Stimulated activated naive B cell treated with anti-CD40 and anti-IgM and Interleukin-4, amounts not matched to agents 10 μg/mL and 1 μg/mL and 100 μg/mL, for 72 hours (primary cell): ENCODE results near the gene EDDM13.

Source experiments
- ATAC-seq, 2 donors: fragments of 150-1000 bp; cut with Tn5 transposase; replicated peaks; 2 replicates each; pipeline ENCODE4 v1.10.0; 2021; ENCODE audit warnings: moderate library complexity in 1 of 2
- DNase-seq: peaks from one replicate; pipeline ENCODE4 v3.0.0; 2021
- H3K27ac Mint-ChIP-seq: one replicate; pipeline ENCODE4 v1.8.0; 2022; ENCODE audit warnings: mild to moderate bottlenecking, mixed read lengths
- H3K27me3 Mint-ChIP-seq, 2 donors: one replicate each; pipeline ENCODE4 v1.8.0; 2022; ENCODE audit warnings: mixed read lengths in 2 of 2
- H3K36me3 Mint-ChIP-seq, 2 donors: one replicate each; pipeline ENCODE4 v1.8.0; 2022; ENCODE audit warnings: mixed read lengths in 2 of 2, mild to moderate bottlenecking in 1 of 2
- H3K4me1 Mint-ChIP-seq, 2 donors: one replicate each; pipeline ENCODE4 v1.8.0; 2022; ENCODE audit warnings: mixed read lengths in 2 of 2, mild to moderate bottlenecking in 1 of 2
- H3K4me3 Mint-ChIP-seq, 2 donors: one replicate each; pipeline ENCODE4 v1.8.0; 2022; ENCODE audit warnings: mild to moderate bottlenecking in 2 of 2, mixed read lengths in 2 of 2, moderate library complexity in 1 of 2
- H3K9me3 Mint-ChIP-seq, 2 donors: one replicate each; pipeline ENCODE4 v1.8.0; 2022; ENCODE audit warnings: mixed read lengths in 2 of 2, mild to moderate bottlenecking in 1 of 2

EDDM13 gene

DNA sequence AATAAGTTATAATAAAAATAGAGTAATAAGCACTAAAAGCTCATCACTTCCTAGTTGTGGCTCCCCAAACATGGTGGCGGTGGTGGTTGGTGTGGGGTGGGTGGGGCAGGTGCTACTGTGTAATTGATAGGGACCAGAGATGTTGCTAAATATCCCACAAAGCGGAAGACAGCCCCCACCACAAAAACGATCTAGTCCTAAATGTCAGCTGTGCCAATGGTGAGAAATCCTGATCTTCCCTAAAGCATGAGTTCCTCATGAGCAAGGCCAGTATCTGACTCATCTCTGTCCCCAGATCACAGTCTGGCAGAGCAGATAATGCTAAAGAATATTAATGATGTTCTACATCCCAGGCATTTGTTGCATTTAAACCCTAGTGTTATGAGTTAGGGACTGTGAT is 1.9 kb upstream of the EDDM13 start:
- no peak overlapping the region for H3K4me3 Mint-ChIP-seq
- H3K36me3 Mint-ChIP-seq, result peaks cover 10 to 19% of the 10 kb centered on the region in 2 donors
- no peaks in the 10 kb centered on the region for H3K27me3 Mint-ChIP-seq
- ATAC-seq, result no peak
- H3K27ac Mint-ChIP-seq, result no peak overlapping the region
- no peaks in the 10 kb centered on the region for H3K4me1 Mint-ChIP-seq
- no peaks in the 10 kb centered on the region for H3K9me3 Mint-ChIP-seq
- DNase-seq, result no peak

DNA sequence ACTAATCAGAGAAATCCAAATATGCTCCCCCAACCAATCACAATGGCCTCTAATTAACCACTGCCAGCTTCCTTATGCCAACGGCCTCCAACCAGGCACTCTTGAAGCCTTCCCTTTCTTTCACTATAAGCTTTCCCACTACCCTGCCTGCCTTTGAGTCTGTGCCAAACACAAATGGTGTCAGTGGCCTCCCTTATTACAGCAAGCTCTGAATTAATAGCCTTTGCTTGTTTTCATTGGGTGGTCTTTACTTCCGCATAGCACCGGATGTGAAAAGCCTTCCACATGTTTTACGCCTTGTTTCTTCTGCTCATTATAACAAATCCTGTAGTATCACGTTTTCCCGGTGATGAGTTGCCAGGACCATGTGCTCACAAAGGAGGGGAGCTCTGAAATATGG is 1.4 kb upstream of the EDDM13 start:
- Mint-ChIP-seq H3K27me3 (no peaks in the 10 kb centered on the region), H3K27ac (no peak overlapping the region)

DNA sequence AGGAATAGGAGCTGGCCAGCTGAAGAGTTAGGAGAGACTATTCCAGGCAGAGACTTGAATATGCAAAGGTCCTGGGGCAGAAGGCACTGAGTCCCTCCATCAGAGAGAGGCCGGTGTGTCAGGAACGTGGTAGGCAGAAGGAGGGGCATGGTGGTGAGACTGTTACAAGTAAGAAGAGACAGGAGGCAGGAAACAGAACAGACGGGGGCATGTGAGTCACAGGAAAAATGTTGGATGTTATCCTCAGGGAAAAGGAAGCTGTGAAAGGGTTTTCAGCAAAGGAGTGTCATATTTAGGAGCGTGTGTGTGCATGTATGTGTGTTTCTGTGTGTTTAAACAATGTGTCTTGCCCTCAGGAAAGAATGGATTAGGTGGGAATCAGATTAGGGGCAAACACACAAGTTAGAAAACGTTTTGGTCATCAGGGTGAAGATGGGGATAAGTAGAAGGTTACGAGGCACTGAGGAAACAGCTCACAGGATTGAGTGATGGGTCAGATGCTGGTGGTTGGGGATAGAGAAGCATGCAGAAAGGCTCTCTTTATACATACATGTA is 1.1 kb downstream of the EDDM13 start:
- H3K27ac Mint-ChIP-seq, result no peak overlapping the region
- H3K4me3 Mint-ChIP-seq, result no peak overlapping the region
- no peaks in the 10 kb centered on the region for H3K27me3 Mint-ChIP-seq
- ATAC-seq (no peak), DNase-seq (no peak)
- no peaks in the 10 kb centered on the region for H3K4me1 Mint-ChIP-seq
- H3K36me3 Mint-ChIP-seq, result peaks cover 18 to 33% of the 10 kb centered on the region in 2 donors
- no peaks in the 10 kb centered on the region for H3K9me3 Mint-ChIP-seq

More for the DNA sequence above, 1.4 kb upstream of the EDDM13 start:
- H3K9me3 Mint-ChIP-seq, result no peaks in the 10 kb centered on the region
- no peaks in the 10 kb centered on the region for H3K4me1 Mint-ChIP-seq
- DNase-seq (no peak), ATAC-seq (no peak)
- peaks cover 10 to 21% of the 10 kb centered on the region in 2 donors for H3K36me3 Mint-ChIP-seq
- no peak overlapping the region for H3K4me3 Mint-ChIP-seq

DNA sequence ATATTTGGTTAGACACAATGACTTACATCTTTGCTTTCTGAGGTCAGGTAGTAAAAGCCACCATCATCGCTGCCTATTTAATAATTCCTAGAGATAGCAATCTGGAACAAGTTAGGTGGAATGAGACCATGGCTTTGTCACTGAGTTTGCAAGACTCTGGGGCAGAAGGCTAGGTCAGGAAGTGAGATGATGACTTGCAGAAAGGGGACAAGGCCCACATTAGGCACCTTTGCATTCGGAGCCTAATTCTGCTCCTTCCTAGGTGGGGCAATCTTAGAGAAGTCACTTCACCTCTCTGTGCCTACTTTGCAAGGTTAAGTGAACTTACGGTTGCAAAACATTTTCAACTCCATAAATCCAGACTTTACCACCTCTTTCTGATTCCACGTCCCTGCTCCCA is 10.3 kb downstream of the EDDM13 start:
- H3K27me3 Mint-ChIP-seq, result no peaks in the 10 kb centered on the region
- no peaks in the 10 kb centered on the region for H3K4me1 Mint-ChIP-seq
- ATAC-seq (no peak), DNase-seq (no peak)
- H3K27ac Mint-ChIP-seq, result no peak overlapping the region
- H3K36me3 Mint-ChIP-seq, result peaks cover 7 to 22% of the 10 kb centered on the region in 2 donors
- no peak overlapping the region for H3K4me3 Mint-ChIP-seq
- H3K9me3 Mint-ChIP-seq, result no peaks in the 10 kb centered on the region

DNA sequence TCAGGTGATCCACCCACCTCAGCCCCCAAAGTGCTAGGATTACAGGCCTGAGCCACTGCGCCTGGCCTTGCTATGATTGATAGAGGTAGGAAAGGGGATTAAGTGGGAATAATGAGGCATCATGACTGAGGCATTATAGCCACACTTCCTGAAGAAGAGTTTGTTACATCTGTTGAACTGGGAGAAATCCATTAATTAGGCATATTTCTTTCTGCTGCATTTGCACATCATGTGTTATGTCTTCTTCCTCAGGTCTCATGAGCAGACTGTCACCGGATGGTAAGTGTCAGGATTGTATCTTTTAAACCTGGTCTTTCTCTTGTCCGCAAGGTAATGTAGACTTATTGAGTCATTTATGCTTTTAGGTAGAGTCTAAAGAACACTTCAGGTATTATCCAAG is 12.2 kb downstream of the EDDM13 start:
- Mint-ChIP-seq H3K36me3 (peaks cover 16 to 26% of the 10 kb centered on the region in 2 donors), H3K27ac (no peak overlapping the region), H3K4me1 (peaks cover 0 to 1% of the 10 kb centered on the region in 2 donors), H3K9me3 (no peaks in the 10 kb centered on the region), H3K27me3 (no peaks in the 10 kb centered on the region), H3K4me3 (no peak overlapping the region)
- ATAC-seq (no peak), DNase-seq (no peak)

DNA sequence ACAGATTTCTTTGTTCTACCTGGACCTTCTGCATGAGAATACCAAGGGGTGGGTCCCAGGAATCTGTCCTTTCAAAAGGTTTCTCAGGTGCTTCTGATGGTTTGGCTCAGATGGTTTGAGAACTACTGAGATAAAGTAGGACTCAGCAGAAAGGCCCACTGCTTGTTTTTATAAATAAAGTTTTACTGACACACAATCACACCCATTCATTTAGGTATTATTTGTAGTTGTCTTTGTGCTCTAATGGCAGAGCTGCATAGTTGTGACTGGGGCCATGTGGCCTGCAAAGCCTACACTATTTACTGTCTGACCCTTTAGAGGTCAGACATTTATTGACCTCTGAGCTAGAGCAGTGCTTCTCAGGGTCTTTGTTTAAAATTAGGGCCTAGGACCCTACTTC is 17.6 kb downstream of the EDDM13 start:
- peaks cover 31 to 53% of the 10 kb centered on the region in 2 donors for H3K36me3 Mint-ChIP-seq
- H3K4me3 Mint-ChIP-seq, result no peak overlapping the region
- no peak overlapping the region for H3K27ac Mint-ChIP-seq

DNA sequence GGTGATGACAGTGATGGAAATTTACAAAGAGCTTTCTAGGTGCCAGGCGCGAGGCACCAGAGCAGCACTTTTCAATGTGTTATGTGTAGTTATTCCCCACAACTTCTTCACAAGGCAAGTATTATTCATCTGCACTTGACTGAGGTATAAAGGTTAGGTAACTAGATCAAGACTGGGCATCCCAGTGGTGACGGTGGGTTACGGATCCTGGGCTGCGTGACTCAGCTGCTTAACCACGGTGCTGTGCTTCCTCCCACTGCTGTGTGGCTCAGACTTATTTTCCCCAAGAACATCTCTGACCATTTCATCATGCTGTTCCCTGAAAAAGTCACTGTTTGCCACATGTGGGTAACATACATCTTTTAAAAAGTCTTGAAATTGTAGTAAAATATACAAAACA is 19.3 kb downstream of the EDDM13 start:
- ATAC-seq, result no peak
- DNase-seq, result no peak
- Mint-ChIP-seq H3K4me1 (peaks cover 0 to 1% of the 10 kb centered on the region in 2 donors), H3K27me3 (no peaks in the 10 kb centered on the region), H3K9me3 (no peaks in the 10 kb centered on the region), H3K4me3 (no peak overlapping the region), H3K27ac (no peak overlapping the region), H3K36me3 (peaks cover 44 to 69% of the 10 kb centered on the region in 2 donors)

More for the DNA sequence above, 17.6 kb downstream of the EDDM13 start:
- no peaks in the 10 kb centered on the region for H3K9me3 Mint-ChIP-seq
- H3K4me1 Mint-ChIP-seq, result peaks cover 0 to 1% of the 10 kb centered on the region in 2 donors
- ATAC-seq (no peak), DNase-seq (no peak)
- no peaks in the 10 kb centered on the region for H3K27me3 Mint-ChIP-seq

DNA sequence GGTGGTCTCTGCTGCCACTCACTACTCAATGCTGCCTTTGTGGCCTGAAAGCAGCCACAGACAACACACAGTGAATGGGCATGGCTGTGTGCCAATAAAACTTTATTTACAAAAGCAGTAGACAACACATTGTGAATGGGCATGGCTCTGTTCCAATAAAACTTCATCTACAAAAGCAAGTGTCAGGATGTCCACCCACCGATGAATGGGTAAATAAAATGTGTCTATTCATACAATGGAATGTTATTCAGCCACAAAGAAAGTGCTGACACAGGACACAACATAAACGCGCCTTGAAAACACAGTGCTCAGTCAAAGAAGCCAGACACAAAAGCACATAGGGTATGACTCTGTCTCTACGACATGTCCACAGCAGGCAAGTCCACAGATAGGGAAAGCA is 22.0 kb downstream of the EDDM13 start:
- H3K4me1 Mint-ChIP-seq, result no peaks in the 10 kb centered on the region
- H3K36me3 Mint-ChIP-seq, result peaks cover 43 to 69% of the 10 kb centered on the region in 2 donors
- no peak for ATAC-seq
- H3K27ac Mint-ChIP-seq, result no peak overlapping the region
- H3K9me3 Mint-ChIP-seq, result no peaks in the 10 kb centered on the region
- H3K27me3 Mint-ChIP-seq, result no peaks in the 10 kb centered on the region
- no peak overlapping the region for H3K4me3 Mint-ChIP-seq
- no peak for DNase-seq

DNA sequence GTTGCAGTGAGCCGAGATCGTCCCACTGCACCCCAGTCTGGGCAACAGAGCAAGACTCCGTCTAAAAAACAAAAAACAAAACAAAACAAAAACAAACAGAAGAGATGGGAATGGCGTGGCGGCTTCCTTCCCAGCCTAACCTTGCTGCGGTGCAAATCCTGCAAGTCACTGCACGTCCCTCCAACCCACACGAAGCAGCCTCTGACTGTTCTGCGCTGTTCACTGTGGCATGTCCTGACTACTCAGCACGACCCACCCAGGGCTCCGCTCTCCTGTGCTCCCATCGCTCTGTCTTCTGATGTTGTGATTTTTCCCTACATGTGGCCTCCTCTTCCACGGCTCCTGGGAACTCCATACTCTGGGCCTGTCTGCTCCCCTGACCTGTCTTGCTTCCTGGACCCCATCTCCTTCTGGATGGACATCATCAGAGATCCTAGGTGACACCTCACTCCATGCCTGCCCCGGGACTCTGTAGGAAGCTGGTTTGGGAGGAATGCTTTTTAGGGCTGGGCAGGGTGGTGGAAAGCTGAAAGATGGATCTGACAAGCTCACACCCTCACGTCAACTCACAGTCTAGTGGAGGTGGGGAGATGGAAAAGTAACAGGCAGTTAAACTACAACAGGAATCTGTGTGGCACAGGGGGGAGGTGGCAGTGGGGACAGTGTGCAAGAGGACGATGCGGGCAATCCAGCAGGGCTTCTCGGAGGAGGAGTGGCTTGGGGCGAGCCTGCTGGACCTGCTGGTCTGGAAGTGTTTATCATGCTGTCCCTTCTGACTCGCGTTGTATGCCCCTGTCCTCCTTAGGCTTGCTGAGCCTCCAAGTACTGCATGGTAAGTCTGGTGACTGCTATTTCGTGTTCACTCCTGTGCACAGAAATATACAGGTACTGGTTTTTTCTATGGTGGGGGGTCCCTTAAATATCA is 23.2 kb downstream of the EDDM13 start:
- Mint-ChIP-seq H3K4me1 (no peaks in the 10 kb centered on the region), H3K27ac (no peak overlapping the region), H3K27me3 (no peaks in the 10 kb centered on the region), H3K36me3 (peaks cover 47 to 73% of the 10 kb centered on the region in 2 donors), H3K9me3 (no peaks in the 10 kb centered on the region), H3K4me3 (no peak overlapping the region)
- ATAC-seq (no peak), DNase-seq (no peak)

DNA sequence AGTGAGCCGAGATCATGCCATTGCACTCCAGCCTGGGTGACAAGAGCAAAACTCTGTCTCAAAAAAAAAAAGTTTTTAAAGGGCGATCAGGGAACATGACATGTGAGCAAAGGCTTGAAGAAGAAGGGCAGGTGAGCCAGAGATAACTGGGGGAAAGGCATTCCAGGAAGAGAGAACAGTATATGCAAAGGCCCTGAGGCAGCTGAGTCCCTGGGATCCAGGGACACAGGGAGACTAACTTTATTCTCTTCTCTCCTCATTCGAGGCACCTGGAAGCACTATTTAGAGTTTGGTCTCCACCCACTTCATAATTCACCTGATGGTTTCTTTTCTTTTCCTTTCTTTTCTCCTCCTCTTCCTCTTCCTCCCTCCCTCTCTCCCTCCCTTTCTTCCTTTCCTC is 24.5 kb downstream of the EDDM13 start:
- no peaks in the 10 kb centered on the region for H3K27me3 Mint-ChIP-seq
- no peak for ATAC-seq
- H3K36me3 Mint-ChIP-seq, result peaks cover 53 to 72% of the 10 kb centered on the region in 2 donors
- H3K4me1 Mint-ChIP-seq, result peaks cover 2 to 7% of the 10 kb centered on the region in 2 donors
- no peak overlapping the region for H3K27ac Mint-ChIP-seq
- H3K4me3 Mint-ChIP-seq, result no peak overlapping the region
- no peak for DNase-seq
- peaks cover 0 to 2% of the 10 kb centered on the region in 2 donors for H3K9me3 Mint-ChIP-seq

DNA sequence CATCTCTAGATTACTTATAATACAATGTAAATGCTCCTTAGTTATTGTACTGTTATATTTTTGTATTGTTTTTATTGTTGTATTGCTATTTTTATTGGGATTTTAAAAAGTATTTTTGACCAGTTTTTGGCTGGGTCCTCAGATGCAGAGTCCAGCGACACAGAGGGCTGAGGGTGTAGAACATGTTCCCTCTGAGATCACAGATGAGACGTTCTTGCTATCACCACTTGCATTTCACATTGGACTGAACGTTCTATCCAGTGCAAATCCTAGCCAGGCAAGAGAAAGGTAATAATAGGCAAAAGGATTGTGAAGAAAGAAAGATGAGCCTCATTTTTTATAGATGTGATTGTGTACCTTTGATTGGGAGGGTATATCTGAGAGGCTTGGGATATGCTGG is 27.1 kb downstream of the EDDM13 start:
- H3K9me3 Mint-ChIP-seq, result peaks cover 0 to 2% of the 10 kb centered on the region in 2 donors
- peaks cover 7 to 8% of the 10 kb centered on the region in 2 donors for H3K4me1 Mint-ChIP-seq
- no peak overlapping the region for H3K27ac Mint-ChIP-seq
- ATAC-seq, result no peak
- peaks cover 52 to 68% of the 10 kb centered on the region in 2 donors for H3K36me3 Mint-ChIP-seq
- H3K4me3 Mint-ChIP-seq, result no peak overlapping the region
- DNase-seq, result no peak
- H3K27me3 Mint-ChIP-seq, result no peaks in the 10 kb centered on the region

DNA sequence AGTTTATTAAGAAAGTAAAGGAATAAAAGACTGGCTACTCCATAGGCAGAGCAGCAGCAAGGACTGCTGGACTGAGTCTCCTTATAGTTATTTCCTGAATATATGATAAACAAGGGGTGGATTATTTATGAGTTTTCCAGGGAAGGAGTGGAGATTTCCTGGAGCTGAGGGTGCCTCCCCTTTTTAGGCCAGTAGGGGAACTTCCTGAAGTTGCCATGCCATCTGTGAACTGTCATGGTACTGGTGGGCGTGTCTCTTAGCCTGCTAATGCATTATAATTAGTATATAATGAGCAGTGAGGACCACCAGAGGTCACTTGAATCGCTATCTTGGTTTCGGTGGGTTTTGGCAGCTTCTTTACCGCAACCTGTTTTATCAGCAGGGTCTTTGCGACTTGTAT is 28.6 kb downstream of the EDDM13 start:
- Mint-ChIP-seq H3K27me3 (no peaks in the 10 kb centered on the region), H3K4me1 (peaks cover 7 to 8% of the 10 kb centered on the region in 2 donors), H3K4me3 (no peak overlapping the region), H3K9me3 (peaks cover 0 to 2% of the 10 kb centered on the region in 2 donors), H3K27ac (no peak overlapping the region), H3K36me3 (peaks cover 50 to 68% of the 10 kb centered on the region in 2 donors)
- ATAC-seq (no peak), DNase-seq (no peak)

DNA sequence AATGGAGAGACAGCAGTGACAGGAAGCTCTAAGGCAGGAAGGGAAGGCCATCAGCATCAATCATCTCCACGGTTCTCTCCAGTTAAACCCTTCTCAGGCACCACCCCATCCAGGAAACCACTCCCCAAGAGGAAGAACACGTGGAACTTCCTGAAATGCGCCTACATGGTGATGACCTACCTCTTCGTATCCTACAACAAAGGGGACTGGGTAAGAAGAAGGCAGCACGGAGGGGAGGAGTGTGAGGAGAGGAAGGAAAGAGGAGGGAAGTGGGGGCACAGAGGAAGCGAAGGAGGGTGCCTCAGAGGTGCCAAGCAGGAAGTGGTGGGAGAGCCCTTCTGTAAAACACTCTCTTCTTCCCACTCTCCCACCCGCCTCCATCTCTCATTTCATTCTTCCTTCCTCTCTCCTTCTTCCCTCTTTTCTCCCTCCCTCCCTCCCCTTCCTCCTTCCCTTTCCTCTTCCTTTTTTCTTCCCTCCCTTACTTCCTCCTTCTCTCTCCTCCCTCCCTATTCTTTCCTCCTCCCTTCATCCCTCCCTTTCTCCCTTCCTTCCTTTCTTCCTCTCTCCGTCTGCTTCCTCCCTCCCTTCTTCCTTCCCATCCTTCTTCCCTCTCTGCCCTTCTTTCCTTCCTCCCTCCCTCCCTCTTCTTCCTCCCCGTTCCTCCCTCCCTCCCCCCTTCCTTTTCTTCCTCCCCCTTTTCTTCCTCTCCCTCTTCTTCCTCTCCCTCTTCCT is 29.5 kb downstream of the EDDM13 start:
- Mint-ChIP-seq H3K9me3 (peaks cover 0 to 2% of the 10 kb centered on the region in 2 donors), H3K4me3 (no peak overlapping the region), H3K36me3 (peaks cover 46 to 59% of the 10 kb centered on the region in 2 donors), H3K27me3 (no peaks in the 10 kb centered on the region), H3K4me1 (peaks cover 7 to 8% of the 10 kb centered on the region in 2 donors), H3K27ac (no peak overlapping the region)
- ATAC-seq (no peak), DNase-seq (no peak)

DNA sequence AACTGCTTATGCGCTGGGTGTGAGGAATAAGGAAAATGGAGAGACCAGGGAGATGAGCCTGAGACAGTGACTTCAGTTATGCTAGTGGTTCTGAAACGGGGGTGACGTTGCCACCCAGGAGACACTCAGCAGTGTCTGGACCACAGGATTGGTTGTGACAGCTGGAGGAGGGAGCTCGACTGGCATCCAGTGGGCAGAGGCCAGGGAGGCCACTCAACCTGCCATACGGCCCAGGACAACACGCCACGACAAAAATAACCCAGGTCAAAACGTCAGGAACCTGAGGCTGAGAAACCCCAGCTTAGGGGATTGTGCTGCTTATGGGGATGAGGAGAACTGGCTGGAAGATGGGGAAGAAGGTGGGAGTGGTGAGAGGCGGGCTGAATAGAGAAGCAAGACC is 31.7 kb downstream of the EDDM13 start:
- peaks cover 45 to 57% of the 10 kb centered on the region in 2 donors for H3K36me3 Mint-ChIP-seq
- ATAC-seq (no peak), DNase-seq (no peak)
- H3K4me1 Mint-ChIP-seq, result peaks cover 7 to 8% of the 10 kb centered on the region in 2 donors
- H3K4me3 Mint-ChIP-seq, result no peak overlapping the region
- no peaks in the 10 kb centered on the region for H3K27me3 Mint-ChIP-seq
- peaks cover 0 to 2% of the 10 kb centered on the region in 2 donors for H3K9me3 Mint-ChIP-seq
- H3K27ac Mint-ChIP-seq, result no peak overlapping the region
